GM12878 (cell line): ENCODE results near the gene DNAJB2. TPM values are rescaled to one million over a fixed set of nuclear protein-coding genes. Genes with fewer than 3 reads are reported as not detected.

Experiments used
- ATAC-seq: fragments of 200-7000 bp; cut with Tn5 transposase; 3 replicates; pipeline ENCODE4 v1.9.1; 2020; ENCODE audit warnings: mild to moderate bottlenecking, moderate library complexity
- BruUV-seq: library from RNA; stranded (reverse); fragments of 400-500 nt; replicated peaks from 2 replicates; lab custom pipeline; 2021; lab: Mats Ljungman, UMichigan
- CTCF ChIA-PET: fragments of 300-600 bp; sonication (Branson Sonifier 250); formaldehyde crosslinking; extraction: SDS; loops from one replicate; lab custom pipeline; 2021; ENCODE audit warnings: inconsistent platforms; lab: Yijun Ruan, JAX
- POLR2A ChIA-PET: fragments of 350-600 bp; formaldehyde crosslinking; extraction: SDS; loops from one replicate; lab custom pipeline; 2021; ENCODE audit warnings: inconsistent platforms; lab: Charles Lee
- RAD21 ChIA-PET: fragments of 300-600 bp; sonication (Branson Sonifier 250); formaldehyde crosslinking; loops from one replicate; lab custom pipeline; 2023; ENCODE audit warnings: antibody characterized with exemption; ENCODE audit not compliant: unreplicated experiment; lab: Charles Lee
- SMC1A ChIA-PET: fragments of 300-600 bp; sonication (Branson Sonifier 250); formaldehyde crosslinking; loops from one replicate; lab custom pipeline; 2023; ENCODE audit not compliant: unreplicated experiment, uncharacterized antibody; lab: Charles Lee
- DNase-seq: peaks from one replicate; pipeline ENCODE4 v3.0.0-alpha.2; 2011; ENCODE audit warnings: low read depth, low spot score
- FAIRE-seq: peaks from 3 replicates; lab custom pipeline; 2011; peaks lifted over from hg19 to GRCh38; lab: Jason Lieb, UNC
- H2AFZ ChIP-seq: 2 replicates; pipeline ENCODE4 v1.6.0; 2011; ENCODE audit warnings: low read depth, low read length, control low read depth; ENCODE audit not compliant: control insufficient read depth
- H3K27ac ChIP-seq: 2 replicates; pipeline ENCODE4 v1.5.1; 2011; ENCODE audit warnings: control low read depth; ENCODE audit not compliant: control insufficient read depth, insufficient read depth
- H3K27me3 ChIP-seq, 2 experiments: replicated peaks in 1 of 2; 2 replicates each; pipeline versions ENCODE4 v1.6.0 to v1.6.1; 2011; ENCODE audit warnings: low read length in 1 of 2; ENCODE audit not compliant: control insufficient read depth in 2 of 2, insufficient read depth in 2 of 2
- H3K36me3 ChIP-seq, 2 experiments: 2 replicates each; pipeline ENCODE4 v1.5.1; 2011; ENCODE audit warnings: low read length in 1 of 2; ENCODE audit not compliant: control insufficient read depth in 2 of 2, insufficient read depth in 2 of 2
- H3K4me1 ChIP-seq: 2 replicates; pipeline ENCODE4 v1.6.1; 2011; ENCODE audit warnings: mild to moderate bottlenecking, low read length, moderate library complexity, mixed read lengths; ENCODE audit not compliant: control insufficient read depth, insufficient read depth
- H3K4me2 ChIP-seq: 2 replicates; pipeline ENCODE4 v1.6.0; 2011; ENCODE audit warnings: control low read depth; ENCODE audit not compliant: control insufficient read depth, insufficient read depth
- H3K4me3 ChIP-seq: fragments of 200-600 bp; sonication (generic); 2 replicates; pipeline ENCODE4 v1.5.1; 2016
- H3K79me2 ChIP-seq: 2 replicates; pipeline ENCODE4 v1.6.0; 2011; ENCODE audit warnings: low read length; ENCODE audit not compliant: control insufficient read depth, insufficient read depth
- H3K9ac ChIP-seq: 2 replicates; pipeline ENCODE4 v1.8.0; 2011; ENCODE audit warnings: low read length, control low read depth, mixed read lengths; ENCODE audit not compliant: control insufficient read depth, insufficient read depth
- H3K9me3 ChIP-seq: replicated peaks from 3 replicates; pipeline ENCODE4 v1.5.1; 2011; ENCODE audit warnings: mild to moderate bottlenecking, low read length; ENCODE audit not compliant: control insufficient read depth, insufficient read depth
- H4K20me1 ChIP-seq: 2 replicates; pipeline ENCODE4 v1.6.0; 2011; ENCODE audit not compliant: control insufficient read depth, insufficient read depth
- CBFB ChIP-seq: IDR thresholded peaks from 2 replicates; pipeline ENCODE4 v1.6.1; 2016; ENCODE audit warnings: antibody characterized with exemption, low read depth
- CHD1 ChIP-seq: IDR thresholded peaks from 2 replicates; pipeline ENCODE4 v1.6.1; 2012; ENCODE audit warnings: low read depth, low read length, improper control_type of control experiment
- HCFC1 ChIP-seq: fragments of 150-350 bp; IDR thresholded peaks from 2 replicates; pipeline ENCODE4 v1.6.1; 2014; ENCODE audit warnings: low read length
- JUND ChIP-seq: IDR thresholded peaks from 2 replicates; pipeline ENCODE4 v1.6.1; 2012; ENCODE audit warnings: low read depth, mild to moderate bottlenecking, low read length, improper control_type of control experiment, moderate library complexity
- MXI1 ChIP-seq: fragments of 150-350 bp; IDR thresholded peaks from 2 replicates; pipeline ENCODE4 v1.6.1; 2011; ENCODE audit warnings: low read depth, mild to moderate bottlenecking, inconsistent platforms, low read length, improper control_type of control experiment
- ZZZ3 ChIP-seq: IDR thresholded peaks from 2 replicates; pipeline ENCODE4 v1.6.1; 2011; ENCODE audit warnings: low read depth; ENCODE audit not compliant: control insufficient read depth, insufficient read length
- WGBS: methylation state at CpG from one replicate; pipeline ENCODE4 v1.1.6; 2016; ENCODE audit warnings: low lambda C conversion rate; ENCODE audit not compliant: insufficient replicate concordance, insufficient coverage; ENCODE audit errors: missing lambda C conversion rate; 5-methylcytosine and 5-hydroxymethylcytosine counted together
- in situ Hi-C: fragments of 300-500 bp; cut with MboI; formaldehyde crosslinking; loops from 9 replicates; pipeline ENCODE4 v1.14.3; 2018; ENCODE audit warnings: mixed read lengths
- intact Hi-C: fragments of 100-400 bp; cut with micrococcal nuclease; formaldehyde crosslinking; loops from one replicate; pipeline ENCODE4 v1.14.2; 2022; ENCODE audit not compliant: unreplicated experiment
- polyA plus RNA-seq, 11 experiments: library from polyadenylated mRNA; depleted of rRNA in 4 of 11; unstranded in 6 of 11; stranded (reverse) in 5 of 11; fragments of >200 nt; fragmentation: Nextera tagmentation in 4 of 11; fragmentation: Illumina TruSeq in 1 of 11; extraction: Ambion mirVana in 4 of 11; extraction: Trizol in 1 of 11; gene quantifications; 1 replicate in 1 of 11; 2 replicates in 10 of 11; pipeline versions ENCODE4 v1.2.1 to v1.2.3, GENCODE V29; 2011 to 2016; ENCODE audit warnings: inconsistent platforms in 2 of 11, missing spikeins in 2 of 11, low read depth in 1 of 11
- total RNA-seq, 4 experiments: library from RNA; depleted of rRNA in 3 of 4; stranded (reverse); fragments of >200 nt in 3 of 4; fragmentation: Illumina TruSeq in 1 of 4; extraction: Trizol in 1 of 4; gene quantifications; 2 replicates each; pipeline versions ENCODE4 v1.2.1 to v1.2.3, GENCODE V29; 2013 to 2021
- TF ChIP-seq, protein P1 (sequence below): fragments of 450-650 bp; formaldehyde crosslinking; IDR thresholded peaks from 2 replicates; pipeline ENCODE4 v1.5.0; 2022; ENCODE audit warnings: mild to moderate bottlenecking, missing genetic modification characterization
- TF ChIP-seq, protein P2 (sequence below): IDR thresholded peaks from 2 replicates; pipeline ENCODE4 v1.6.1; 2012; ENCODE audit warnings: low read depth, low read length, improper control_type of control experiment

The DNAJB2 gene
- total and polyA plus RNA-seq, 10 of the 15 experiments (the other 5 are each of a cell fraction or from before 2014, with no cell fraction given) = 0.26 to 36.5 (median 12.5) TPM

DNA sequence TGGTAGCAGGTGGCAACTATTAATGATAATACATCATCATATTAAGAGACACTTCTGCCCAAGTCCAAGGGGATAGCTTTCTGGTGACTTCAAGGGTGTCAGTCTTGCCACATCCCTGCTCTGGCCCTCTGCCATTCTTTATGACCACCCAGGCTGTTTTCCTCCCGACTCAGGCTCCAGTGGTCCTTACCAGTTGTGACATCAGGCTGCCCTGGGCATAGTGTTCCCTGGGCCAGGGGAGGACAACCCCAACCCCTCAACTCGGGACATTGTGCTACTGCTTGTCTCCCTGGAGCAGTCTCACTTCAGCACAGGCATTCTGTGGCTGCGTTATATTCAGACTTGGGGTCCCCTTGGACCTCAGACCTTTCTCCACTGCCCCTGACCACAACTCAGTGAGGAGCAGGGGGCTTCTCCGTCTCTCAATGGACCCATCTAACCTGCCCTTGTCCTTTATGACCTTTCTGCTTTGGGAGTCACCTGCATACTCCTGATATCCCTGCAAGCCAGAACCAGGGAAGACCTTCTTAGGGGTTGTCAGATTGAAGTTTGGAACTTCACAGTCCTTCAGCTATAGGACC, 12.8 kb downstream of the DNAJB2 start (continued):
- TF ChIP-seq, protein P1, sequence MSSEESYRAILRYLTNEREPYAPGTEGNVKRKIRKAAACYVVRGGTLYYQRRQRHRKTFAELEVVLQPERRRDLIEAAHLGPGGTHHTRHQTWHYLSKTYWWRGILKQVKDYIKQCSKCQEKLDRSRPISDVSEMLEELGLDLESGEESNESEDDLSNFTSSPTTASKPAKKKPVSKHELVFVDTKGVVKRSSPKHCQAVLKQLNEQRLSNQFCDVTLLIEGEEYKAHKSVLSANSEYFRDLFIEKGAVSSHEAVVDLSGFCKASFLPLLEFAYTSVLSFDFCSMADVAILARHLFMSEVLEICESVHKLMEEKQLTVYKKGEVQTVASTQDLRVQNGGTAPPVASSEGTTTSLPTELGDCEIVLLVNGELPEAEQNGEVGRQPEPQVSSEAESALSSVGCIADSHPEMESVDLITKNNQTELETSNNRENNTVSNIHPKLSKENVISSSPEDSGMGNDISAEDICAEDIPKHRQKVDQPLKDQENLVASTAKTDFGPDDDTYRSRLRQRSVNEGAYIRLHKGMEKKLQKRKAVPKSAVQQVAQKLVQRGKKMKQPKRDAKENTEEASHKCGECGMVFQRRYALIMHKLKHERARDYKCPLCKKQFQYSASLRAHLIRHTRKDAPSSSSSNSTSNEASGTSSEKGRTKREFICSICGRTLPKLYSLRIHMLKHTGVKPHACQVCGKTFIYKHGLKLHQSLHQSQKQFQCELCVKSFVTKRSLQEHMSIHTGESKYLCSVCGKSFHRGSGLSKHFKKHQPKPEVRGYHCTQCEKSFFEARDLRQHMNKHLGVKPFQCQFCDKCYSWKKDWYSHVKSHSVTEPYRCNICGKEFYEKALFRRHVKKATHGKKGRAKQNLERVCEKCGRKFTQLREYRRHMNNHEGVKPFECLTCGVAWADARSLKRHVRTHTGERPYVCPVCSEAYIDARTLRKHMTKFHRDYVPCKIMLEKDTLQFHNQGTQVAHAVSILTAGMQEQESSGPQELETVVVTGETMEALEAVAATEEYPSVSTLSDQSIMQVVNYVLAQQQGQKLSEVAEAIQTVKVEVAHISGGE (CRISPR knock-in tag) = no peak
- TF ChIP-seq ZZZ3 = no peak
- TF ChIP-seq MXI1 = no peak

GRCh38 chr2:219292616-219293015, 13.4 kb downstream of the DNAJB2 start:
- CTCF ChIA-PET = interaction anchor here (0.9 to 6.7 kb wide), 4 partner anchors 14 to 133 kb away, joined by 3 to 257 read pairs (median 4); partner anchors contain the start of gene DNAJB2
- no peaks in the 10 kb centered on the region for H3K79me2 ChIP-seq
- peaks cover 0 to 3% of the 10 kb centered on the region in 2 experiments; a peak in 2 of 4 replicates for H3K27me3 ChIP-seq
- FAIRE-seq = no peak
- H3K9me3 ChIP-seq = no peaks in the 10 kb centered on the region
- no peak for DNase-seq
- WGBS = 80% methylated on average over 9 of the region's 9 CpGs
- POLR2A ChIA-PET = interaction anchor here (0.8 to 3.7 kb wide), 3 partner anchors 12 to 133 kb away, joined by 4 to 15 read pairs (median 6); partner anchors contain the start of genes NHEJ1 and TUBA4B
- RAD21 ChIA-PET = interaction anchor here (1.6 to 6.5 kb wide), 3 partner anchors 14 to 43 kb away, joined by 5 to 78 read pairs (median 18); partner anchors contain the start of genes DNAJB2 and TUBA4A
- H3K9ac ChIP-seq = no peak overlapping the region
- SMC1A ChIA-PET = interaction anchor here (1.3 to 6.0 kb wide), 3 partner anchors 13 to 138 kb away, joined by 3 to 96 read pairs (median 49); partner anchors contain the start of genes DNAJB2 and NHEJ1
- no peak overlapping the region for H3K4me3 ChIP-seq
- H4K20me1 ChIP-seq = no peaks in the 10 kb centered on the region
- intact Hi-C loops = no loop called here
- H3K36me3 ChIP-seq = no peaks in the 10 kb centered on the region
- H2AFZ ChIP-seq = no peak overlapping the region
- no peak overlapping the region for H3K4me2 ChIP-seq
- H3K27ac ChIP-seq = no peak overlapping the region
- in situ Hi-C loops = no loop called here
- no peak for ATAC-seq
- no TSS peak for BruUV-seq
- H3K4me1 ChIP-seq = peaks cover 8% of the 10 kb centered on the region
- TF ChIP-seq HCFC1 = no peak
- no peak for TF ChIP-seq CHD1
- TF ChIP-seq CBFB = no peak
- TF ChIP-seq, protein P1 (CRISPR knock-in tag) = no peak
- TF ChIP-seq, protein P2, sequence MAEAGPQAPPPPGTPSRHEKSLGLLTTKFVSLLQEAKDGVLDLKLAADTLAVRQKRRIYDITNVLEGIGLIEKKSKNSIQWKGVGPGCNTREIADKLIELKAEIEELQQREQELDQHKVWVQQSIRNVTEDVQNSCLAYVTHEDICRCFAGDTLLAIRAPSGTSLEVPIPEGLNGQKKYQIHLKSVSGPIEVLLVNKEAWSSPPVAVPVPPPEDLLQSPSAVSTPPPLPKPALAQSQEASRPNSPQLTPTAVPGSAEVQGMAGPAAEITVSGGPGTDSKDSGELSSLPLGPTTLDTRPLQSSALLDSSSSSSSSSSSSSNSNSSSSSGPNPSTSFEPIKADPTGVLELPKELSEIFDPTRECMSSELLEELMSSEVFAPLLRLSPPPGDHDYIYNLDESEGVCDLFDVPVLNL = no peak
- no peak for TF ChIP-seq JUND
